GM12874 (cell line): ENCODE results near the gene RAC2.

ENCODE experiments used
- CTCF ChIP-seq: IDR thresholded peaks from 2 replicates; pipeline ENCODE4 v1.5.1; 2011; ENCODE audit warnings: low read depth, mild to moderate bottlenecking, control low read depth, low read length, moderate library complexity; ENCODE audit not compliant: insufficient read depth

Gene RAC2

DNA sequence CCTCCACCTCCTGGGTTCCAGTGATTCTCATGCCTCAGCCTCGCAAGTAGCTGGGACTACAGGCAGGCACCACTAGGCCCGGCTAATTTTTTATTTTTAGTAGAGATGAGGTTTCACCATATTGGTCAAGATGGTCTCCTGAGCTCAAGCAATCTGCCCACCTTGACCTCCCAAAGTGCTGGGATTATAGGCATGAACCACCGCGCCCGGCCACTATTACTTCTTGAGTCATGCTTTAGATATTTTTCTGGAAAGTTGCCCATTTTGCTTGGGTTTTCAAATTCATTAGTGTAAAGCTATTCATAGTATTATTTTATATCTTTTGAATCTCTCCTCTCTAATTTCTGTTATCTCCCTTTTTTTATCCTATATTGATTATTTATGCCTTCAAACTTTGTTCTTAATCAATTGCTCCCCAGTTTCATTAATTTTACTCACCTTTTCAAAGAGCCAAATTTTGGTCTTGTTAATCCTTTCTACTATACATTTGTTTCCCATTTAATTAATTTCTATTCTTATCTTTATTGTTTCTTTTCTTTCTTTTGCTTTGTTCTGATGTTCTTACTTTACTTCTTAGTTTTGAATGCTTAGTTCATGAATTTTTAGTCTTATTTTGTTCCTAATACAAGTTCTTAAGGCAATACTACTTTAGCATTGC, 10.3 kb upstream of the RAC2 start:
- no peak for TF ChIP-seq CTCF

DNA sequence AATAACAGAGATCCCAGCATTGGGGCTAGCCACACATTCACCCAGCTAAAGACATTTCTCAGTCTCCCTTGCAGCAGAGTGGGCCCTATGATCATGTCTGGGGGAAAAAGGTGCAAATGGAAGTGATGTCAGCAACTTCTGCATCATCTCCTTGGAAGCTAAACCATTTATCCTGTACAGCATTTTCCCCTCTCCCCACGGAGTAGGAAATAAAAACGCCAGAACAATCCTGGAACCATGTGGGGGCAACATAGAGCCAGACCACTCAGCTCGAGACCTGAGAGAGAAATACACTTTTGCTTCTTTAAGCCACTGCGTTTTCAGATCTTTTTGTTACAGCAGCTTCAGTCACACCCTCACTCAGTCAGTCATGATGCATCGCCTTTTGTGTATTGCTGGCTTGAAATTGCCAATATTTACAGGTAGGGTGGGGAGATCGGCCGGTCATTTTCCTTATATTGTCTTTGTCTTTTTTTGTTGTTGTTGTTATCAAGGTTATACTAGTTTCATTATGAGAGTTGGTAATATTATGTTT, 9.1 kb upstream of the RAC2 start:
- no peak for TF ChIP-seq CTCF

DNA sequence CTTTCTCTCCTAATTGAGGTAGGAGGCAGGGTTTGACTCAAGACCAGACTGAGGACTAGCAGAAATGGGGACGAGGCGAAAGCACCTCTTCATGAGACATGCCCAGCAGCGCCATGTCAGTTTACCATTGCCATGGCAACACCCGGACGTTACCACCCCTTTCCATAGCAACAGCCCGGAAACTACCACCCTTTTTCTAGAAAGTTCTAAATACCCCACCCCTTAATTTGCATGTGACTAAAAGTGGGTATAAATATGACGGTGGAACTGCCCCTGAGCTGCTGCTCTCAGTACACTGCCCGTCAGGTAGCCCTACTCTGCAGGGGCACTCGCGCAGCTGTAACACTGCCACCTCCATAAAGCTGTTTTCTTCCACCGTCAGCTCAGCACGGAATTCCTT, 5.9 kb upstream of the RAC2 start:
- no peak for TF ChIP-seq CTCF

GRCh38 chr22:37248251-37248650, 4.2 kb upstream of the RAC2 start:
- no peak for TF ChIP-seq CTCF

DNA sequence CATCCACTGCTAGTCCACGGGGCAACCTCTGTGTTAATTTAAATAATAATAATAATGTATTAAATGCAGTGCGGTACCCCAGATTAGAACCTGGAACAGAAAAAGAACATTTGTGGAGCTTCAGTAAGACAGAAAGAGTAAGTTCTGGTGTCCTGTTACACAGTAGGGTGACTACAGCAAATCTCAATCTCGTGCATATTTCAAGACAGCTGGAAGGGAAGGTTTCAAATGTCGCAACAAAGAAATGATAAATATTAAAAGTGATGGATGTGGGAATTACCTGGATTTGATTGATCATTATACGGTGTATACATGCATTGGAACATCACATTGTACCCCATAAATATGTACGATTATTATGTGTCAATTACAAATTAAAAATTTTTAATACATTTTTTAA, 1.7 kb upstream of the RAC2 start:
- TF ChIP-seq CTCF, result no peak

DNA sequence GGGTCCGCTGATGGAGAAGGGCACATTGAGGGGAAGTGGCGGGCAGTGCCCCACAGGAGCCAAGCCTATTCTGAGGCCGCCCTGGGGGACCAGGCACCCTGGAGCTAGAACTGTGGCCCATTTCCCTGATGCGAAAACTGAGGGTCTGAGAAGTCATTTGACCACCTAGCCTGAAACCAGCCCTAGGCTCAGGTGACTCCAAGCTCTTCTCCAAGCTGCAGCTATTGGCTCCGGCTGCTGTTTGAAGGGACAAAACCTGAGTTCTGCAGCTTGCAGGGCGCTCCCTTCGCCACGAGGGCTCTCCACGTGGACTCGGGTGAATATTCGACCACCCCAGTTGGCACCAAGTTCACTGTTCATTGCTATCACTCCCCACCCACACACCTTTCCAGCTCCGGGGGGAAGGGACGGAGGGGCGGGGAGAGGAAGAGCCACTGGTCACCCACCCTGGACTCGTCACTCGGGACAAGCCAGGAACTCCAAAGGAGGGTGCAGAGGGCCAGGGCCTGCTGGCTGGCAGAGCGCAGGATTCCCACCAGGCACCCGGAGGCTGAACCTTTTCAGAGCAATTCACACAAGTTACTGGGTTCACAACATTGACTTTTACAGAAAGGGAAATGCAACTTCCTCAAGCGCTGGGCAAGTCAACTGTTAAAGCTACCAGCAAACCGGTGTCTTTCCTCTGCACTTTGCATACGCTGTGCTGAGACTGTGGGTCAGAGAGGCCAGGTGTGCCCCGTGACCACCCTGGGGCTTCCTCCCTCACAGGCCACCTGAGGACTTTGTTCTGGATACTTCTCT, 1.1 kb upstream of the RAC2 start:
- no peak for TF ChIP-seq CTCF

DNA sequence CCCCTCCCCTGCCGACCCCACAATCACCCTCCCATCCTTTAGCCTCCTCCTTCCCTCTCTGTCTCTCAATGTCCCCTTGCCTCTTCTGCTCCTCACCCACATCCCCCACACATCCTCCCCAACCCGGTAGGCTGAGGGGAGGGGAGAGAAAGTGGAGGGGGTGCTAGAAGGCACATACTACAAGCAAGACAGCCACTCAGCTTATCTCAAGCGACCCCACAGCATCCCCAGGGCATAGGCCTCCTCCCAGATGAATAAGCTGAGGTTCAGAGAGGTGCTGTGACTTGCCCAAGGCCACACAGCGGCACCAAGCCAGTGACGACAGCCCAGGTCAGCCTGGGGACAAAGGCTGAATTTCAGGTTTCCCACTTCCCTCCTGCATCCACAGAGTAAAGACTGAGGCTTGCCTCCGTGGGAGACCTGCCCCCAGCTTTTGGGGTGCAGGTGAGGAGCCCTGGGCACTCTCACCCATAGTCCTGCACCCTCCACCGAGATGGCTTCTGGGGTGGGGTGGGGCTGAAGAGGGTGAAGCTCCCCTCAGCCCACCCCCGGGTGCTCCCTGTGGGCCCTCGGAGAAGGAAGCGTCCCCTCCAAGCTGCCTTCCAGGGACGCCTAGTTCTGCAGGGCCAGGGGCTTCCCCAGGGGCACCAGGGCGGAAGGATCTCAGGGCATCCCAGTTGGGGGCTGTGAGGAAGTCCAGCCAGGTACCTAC, 511 bp downstream of the RAC2 start:
- TF ChIP-seq CTCF, result no peak
